Fibroblast of lung (primary cell): ENCODE results near the gene SCAF11. TPM values are rescaled to one million over a fixed set of nuclear protein-coding genes. Genes with fewer than 3 reads are reported as not detected.

Source experiments
- DNase-seq, 2 donors: peaks; one replicate each; pipeline versions ENCODE4 v3.0.0 to v3.0.0-alpha.2; 2010; ENCODE audit warnings: low read depth in 2 of 2
- H2AFZ ChIP-seq: 2 replicates; pipeline ENCODE4 v1.5.1; 2012; ENCODE audit warnings: low read length, control low read depth, inconsistent platforms
- H3K27ac ChIP-seq: 2 replicates; pipeline ENCODE4 v1.5.1; 2011; ENCODE audit warnings: low read length, control low read depth; ENCODE audit not compliant: insufficient read depth
- H3K27me3 ChIP-seq: 2 replicates; pipeline ENCODE4 v1.5.1; 2011; ENCODE audit warnings: mild to moderate bottlenecking, low read length; ENCODE audit not compliant: control insufficient read depth, insufficient read depth
- H3K36me3 ChIP-seq: 2 replicates; pipeline ENCODE4 v1.5.1; 2011; ENCODE audit warnings: low read length; ENCODE audit not compliant: control insufficient read depth, insufficient read depth
- H3K4me1 ChIP-seq: 2 replicates; pipeline ENCODE4 v1.5.1; 2011; ENCODE audit warnings: low read length; ENCODE audit not compliant: control insufficient read depth, insufficient read depth; ENCODE audit errors: extremely low read depth
- H3K4me2 ChIP-seq: 2 replicates; pipeline ENCODE4 v1.5.1; 2011; ENCODE audit warnings: low read length, control low read depth; ENCODE audit not compliant: insufficient read depth; ENCODE audit errors: extremely low read depth
- H3K4me3 ChIP-seq, 4 experiments: fragments of 200-600 bp in 1 of 4; sonication (generic) in 1 of 4; replicated peaks in 1 of 4; 2 replicates each; pipeline ENCODE4 v1.5.1; 2011 to 2016; ENCODE audit warnings: low read length in 4 of 4, low read depth in 3 of 4, mild to moderate bottlenecking in 3 of 4, control low read depth in 2 of 4, inconsistent platforms in 1 of 4, mixed read lengths in 1 of 4; ENCODE audit not compliant: insufficient read depth in 1 of 4; ENCODE audit errors: control extremely low read depth in 1 of 4
- H3K79me2 ChIP-seq: 2 replicates; pipeline ENCODE4 v1.5.1; 2012; ENCODE audit warnings: mild to moderate bottlenecking, low read length, inconsistent platforms; ENCODE audit not compliant: control insufficient read depth, insufficient read depth
- H3K9ac ChIP-seq: 2 replicates; pipeline ENCODE4 v1.5.1; 2011; ENCODE audit warnings: mild to moderate bottlenecking, low read length, control low read depth; ENCODE audit not compliant: insufficient read depth
- H3K9me3 ChIP-seq: 2 replicates; pipeline ENCODE4 v1.5.1; 2012; ENCODE audit warnings: low read depth, low read length; ENCODE audit not compliant: control insufficient read depth, insufficient read depth
- H4K20me1 ChIP-seq: 2 replicates; pipeline ENCODE4 v1.5.1; 2011; ENCODE audit warnings: low read length; ENCODE audit not compliant: control insufficient read depth, insufficient read depth; ENCODE audit errors: extremely low read depth
- EZH2 ChIP-seq: IDR thresholded peaks from 2 replicates; pipeline ENCODE4 v1.5.1; 2012; ENCODE audit warnings: low read length, control low read depth, mild to moderate bottlenecking; ENCODE audit errors: missing control alignments
- polyA plus RNA-seq, 2 donors: library from polyadenylated mRNA; depleted of rRNA in 1 of 2; stranded (reverse) in 1 of 2; unstranded in 1 of 2; fragments of >200 nt; gene quantifications; 2 replicates each; pipeline ENCODE4 v1.2.1, GENCODE V29; 2011 to 2012; ENCODE audit warnings: missing spikeins in 1 of 2
- total RNA-seq: library from RNA; depleted of rRNA; stranded (reverse); fragments of >200 nt; gene quantifications from 2 replicates; pipeline ENCODE4 v1.2.1, GENCODE V29; 2014
- TF ChIP-seq, protein P1 (sequence below), 2 donors: IDR thresholded peaks in 1 of 2; conservative IDR thresholded peaks in 1 of 2; 1 replicate in 1 of 2; 2 replicates in 1 of 2; pipeline ENCODE4 v1.5.1; 2011 to 2012; ENCODE audit warnings: low read length in 2 of 2, control low read depth in 1 of 2, inconsistent platforms in 1 of 2, low read depth in 1 of 2, mild to moderate bottlenecking in 1 of 2

SCAF11 gene
- total and polyA plus RNA-seq, 2 donors (not counting 1 experiment from before 2014, with no cell fraction given): 43.8 to 79.4 TPM

DNA sequence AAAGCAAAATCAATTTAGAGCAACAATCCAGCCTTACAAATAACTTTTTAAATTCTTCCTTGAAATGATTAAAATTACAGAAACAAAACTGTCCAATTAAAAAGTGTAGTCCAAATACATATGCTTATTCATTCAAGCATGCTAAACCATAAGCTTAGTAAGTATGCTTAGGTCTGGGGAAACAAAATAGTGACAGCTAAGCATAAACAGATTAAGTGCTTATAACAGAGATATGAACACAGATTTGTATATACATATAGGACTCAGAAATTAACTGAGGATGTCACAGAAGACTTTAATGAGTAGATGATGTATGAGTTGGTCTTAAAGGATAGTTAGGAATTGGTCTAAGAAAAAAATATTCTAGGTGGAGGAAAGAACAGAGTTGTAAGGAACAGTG is 41.8 kb downstream of the SCAF11 start:
- no peaks in the 10 kb centered on the region for H4K20me1 ChIP-seq
- H3K27me3 ChIP-seq: no peaks in the 10 kb centered on the region
- no peak for DNase-seq
- TF ChIP-seq, protein P1, sequence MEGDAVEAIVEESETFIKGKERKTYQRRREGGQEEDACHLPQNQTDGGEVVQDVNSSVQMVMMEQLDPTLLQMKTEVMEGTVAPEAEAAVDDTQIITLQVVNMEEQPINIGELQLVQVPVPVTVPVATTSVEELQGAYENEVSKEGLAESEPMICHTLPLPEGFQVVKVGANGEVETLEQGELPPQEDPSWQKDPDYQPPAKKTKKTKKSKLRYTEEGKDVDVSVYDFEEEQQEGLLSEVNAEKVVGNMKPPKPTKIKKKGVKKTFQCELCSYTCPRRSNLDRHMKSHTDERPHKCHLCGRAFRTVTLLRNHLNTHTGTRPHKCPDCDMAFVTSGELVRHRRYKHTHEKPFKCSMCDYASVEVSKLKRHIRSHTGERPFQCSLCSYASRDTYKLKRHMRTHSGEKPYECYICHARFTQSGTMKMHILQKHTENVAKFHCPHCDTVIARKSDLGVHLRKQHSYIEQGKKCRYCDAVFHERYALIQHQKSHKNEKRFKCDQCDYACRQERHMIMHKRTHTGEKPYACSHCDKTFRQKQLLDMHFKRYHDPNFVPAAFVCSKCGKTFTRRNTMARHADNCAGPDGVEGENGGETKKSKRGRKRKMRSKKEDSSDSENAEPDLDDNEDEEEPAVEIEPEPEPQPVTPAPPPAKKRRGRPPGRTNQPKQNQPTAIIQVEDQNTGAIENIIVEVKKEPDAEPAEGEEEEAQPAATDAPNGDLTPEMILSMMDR (conservative IDR thresholded peaks at IDR 0.05 in 1 of 2, IDR thresholded peaks at IDR 0.05 in 1 of 2; ENCODE audit: low read depth in 1 of 2, low read length in 2 of 2): no peak
- TF ChIP-seq EZH2: no peak
- H3K4me2 ChIP-seq: no peak overlapping the region
- no peaks in the 10 kb centered on the region for H3K9me3 ChIP-seq
- no peaks in the 10 kb centered on the region for H3K36me3 ChIP-seq
- no peak overlapping the region for H2AFZ ChIP-seq
- no peak overlapping the region for H3K4me3 ChIP-seq
- no peaks in the 10 kb centered on the region for H3K79me2 ChIP-seq
- H3K9ac ChIP-seq: no peak overlapping the region
- H3K4me1 ChIP-seq: no peaks in the 10 kb centered on the region
- H3K27ac ChIP-seq: no peak overlapping the region

DNA sequence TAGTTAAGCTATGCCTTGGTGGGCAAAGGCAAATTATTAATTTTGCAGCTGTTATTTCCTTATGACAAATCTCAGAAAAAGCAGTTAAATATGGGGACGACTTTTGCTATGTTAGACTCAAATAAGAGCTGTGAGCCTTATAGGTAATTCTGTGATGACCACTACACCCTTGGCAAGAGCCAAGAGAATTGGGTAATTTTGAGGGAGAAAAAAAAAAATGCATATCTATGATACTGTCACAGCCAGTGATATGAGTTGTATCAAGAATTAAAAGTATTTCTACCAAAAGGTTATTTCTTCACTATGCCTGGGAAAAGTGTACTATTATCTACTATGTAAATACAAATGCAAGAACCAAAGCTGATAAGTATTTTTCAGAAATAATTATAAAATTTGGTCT is 43.9 kb downstream of the SCAF11 start:
- no peak overlapping the region for H2AFZ ChIP-seq
- TF ChIP-seq, protein P1 (conservative IDR thresholded peaks at IDR 0.05 in 1 of 2, IDR thresholded peaks at IDR 0.05 in 1 of 2; ENCODE audit: low read depth in 1 of 2, low read length in 2 of 2): no peak
- TF ChIP-seq EZH2: no peak
- no peak overlapping the region for H3K4me2 ChIP-seq
- H4K20me1 ChIP-seq: no peaks in the 10 kb centered on the region
- no peak overlapping the region for H3K27ac ChIP-seq
- H3K79me2 ChIP-seq: no peaks in the 10 kb centered on the region
- no peaks in the 10 kb centered on the region for H3K9me3 ChIP-seq
- peak in 1 of 2 donors; percentile 29 for DNase-seq
- H3K36me3 ChIP-seq: peaks cover 6% of the 10 kb centered on the region
- H3K27me3 ChIP-seq: no peaks in the 10 kb centered on the region
- H3K4me3 ChIP-seq: no peak overlapping the region
- H3K4me1 ChIP-seq: no peaks in the 10 kb centered on the region
- H3K9ac ChIP-seq: no peak overlapping the region

DNA sequence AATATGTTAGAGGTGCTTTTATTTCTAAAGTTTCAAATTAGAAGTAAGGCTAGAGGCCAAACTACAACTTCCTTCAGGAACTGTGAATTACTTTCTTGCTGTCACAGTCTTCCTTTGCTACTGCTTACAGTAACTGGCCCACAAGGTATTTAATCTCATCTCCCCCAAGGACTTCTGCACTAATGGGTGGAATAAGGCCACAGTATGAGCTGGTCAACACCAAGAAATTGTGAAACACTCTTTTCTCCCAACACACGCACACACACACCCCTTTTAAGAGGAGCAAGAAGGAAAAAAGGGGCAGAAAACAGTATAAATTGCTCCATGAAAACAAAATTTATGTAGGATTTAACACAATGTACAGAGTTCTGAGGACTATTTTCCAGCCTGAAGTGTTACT is 45.6 kb downstream of the SCAF11 start:
- H4K20me1 ChIP-seq: no peaks in the 10 kb centered on the region
- H3K36me3 ChIP-seq: peaks cover 6% of the 10 kb centered on the region
- no peak overlapping the region for H3K4me3 ChIP-seq
- H3K27me3 ChIP-seq: no peaks in the 10 kb centered on the region
- H2AFZ ChIP-seq: no peak overlapping the region
- no peak overlapping the region for H3K27ac ChIP-seq
- no peaks in the 10 kb centered on the region for H3K4me1 ChIP-seq
- H3K4me2 ChIP-seq: no peak overlapping the region
- no peak overlapping the region for H3K9ac ChIP-seq
- TF ChIP-seq EZH2: no peak
- TF ChIP-seq, protein P1 (conservative IDR thresholded peaks at IDR 0.05 in 1 of 2, IDR thresholded peaks at IDR 0.05 in 1 of 2; ENCODE audit: low read depth in 1 of 2, low read length in 2 of 2): no peak
- DNase-seq: peak in 1 of 2 donors; percentile 63
- H3K79me2 ChIP-seq: no peaks in the 10 kb centered on the region
- no peaks in the 10 kb centered on the region for H3K9me3 ChIP-seq
